Tibial nerve (tissue), 3 donors: Measurements from ENCODE around the gene TEN1.
"Not testable (repeated sequence)": the region's sequence is repeated elsewhere in the genome, so short reads cannot be mapped to it uniquely, and the experiment has no call there.

ENCODE experiments used
- POLR2A ChIP-seq, 2 donors: fragments of 450-650 bp; IDR thresholded peaks; one replicate each; pipeline ENCODE4 v1.6.1; 2017; ENCODE audit warnings: antibody characterized with exemption in 2 of 2, mild to moderate bottlenecking in 2 of 2, moderate library complexity in 2 of 2
- TF ChIP-seq, protein P1 (sequence below), 5 experiments: fragments of 200-600 bp in 3 of 5; fragments of 450-650 bp in 2 of 5; sonication (generic) in 3 of 5; IDR thresholded peaks; one replicate each; pipeline ENCODE4 v1.5.1; 2016 to 2019; ENCODE audit warnings: antibody characterized with exemption in 5 of 5, mild to moderate bottlenecking in 3 of 5, moderate library complexity in 2 of 5

- TF ChIP-seq, protein P1, sequence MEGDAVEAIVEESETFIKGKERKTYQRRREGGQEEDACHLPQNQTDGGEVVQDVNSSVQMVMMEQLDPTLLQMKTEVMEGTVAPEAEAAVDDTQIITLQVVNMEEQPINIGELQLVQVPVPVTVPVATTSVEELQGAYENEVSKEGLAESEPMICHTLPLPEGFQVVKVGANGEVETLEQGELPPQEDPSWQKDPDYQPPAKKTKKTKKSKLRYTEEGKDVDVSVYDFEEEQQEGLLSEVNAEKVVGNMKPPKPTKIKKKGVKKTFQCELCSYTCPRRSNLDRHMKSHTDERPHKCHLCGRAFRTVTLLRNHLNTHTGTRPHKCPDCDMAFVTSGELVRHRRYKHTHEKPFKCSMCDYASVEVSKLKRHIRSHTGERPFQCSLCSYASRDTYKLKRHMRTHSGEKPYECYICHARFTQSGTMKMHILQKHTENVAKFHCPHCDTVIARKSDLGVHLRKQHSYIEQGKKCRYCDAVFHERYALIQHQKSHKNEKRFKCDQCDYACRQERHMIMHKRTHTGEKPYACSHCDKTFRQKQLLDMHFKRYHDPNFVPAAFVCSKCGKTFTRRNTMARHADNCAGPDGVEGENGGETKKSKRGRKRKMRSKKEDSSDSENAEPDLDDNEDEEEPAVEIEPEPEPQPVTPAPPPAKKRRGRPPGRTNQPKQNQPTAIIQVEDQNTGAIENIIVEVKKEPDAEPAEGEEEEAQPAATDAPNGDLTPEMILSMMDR (IDR thresholded peaks at IDR 0.05), result not testable (repeated sequence)
- TF ChIP-seq POLR2A (IDR thresholded peaks at IDR 0.05), result not testable (repeated sequence)
Measured at GRCh38 chr17:75969044-75969443, 10.0 kb upstream of the TEN1 start.
